Esophagus muscularis mucosa (tissue), 4 donors: Measurements from ENCODE around the gene WNT7A.

ENCODE experiments used
- EP300 ChIP-seq: sonication (generic); formaldehyde crosslinking; IDR thresholded peaks from one replicate; pipeline ENCODE4 v1.6.1; 2017; ENCODE audit warnings: antibody characterized with exemption
- POLR2A ChIP-seq: fragments of 450-650 bp; IDR thresholded peaks from one replicate; pipeline ENCODE4 v1.6.1; 2017; ENCODE audit warnings: antibody characterized with exemption, moderate library complexity, mild to moderate bottlenecking, low read depth
- POLR2AphosphoS5 ChIP-seq, 2 donors: sonication (generic); formaldehyde crosslinking; IDR thresholded peaks; one replicate each; pipeline ENCODE4 v1.6.1; 2017; ENCODE audit warnings: antibody characterized with exemption in 2 of 2
- TF ChIP-seq, protein P1 (sequence below), 3 experiments: fragments of 200-600 bp in 2 of 3; fragments of 450-650 bp in 1 of 3; sonication (generic) in 2 of 3; IDR thresholded peaks; one replicate each; pipeline ENCODE4 v1.5.1; 2017 to 2019; ENCODE audit warnings: antibody characterized with exemption in 3 of 3, mild to moderate bottlenecking in 2 of 3, moderate library complexity in 1 of 3

DNA sequence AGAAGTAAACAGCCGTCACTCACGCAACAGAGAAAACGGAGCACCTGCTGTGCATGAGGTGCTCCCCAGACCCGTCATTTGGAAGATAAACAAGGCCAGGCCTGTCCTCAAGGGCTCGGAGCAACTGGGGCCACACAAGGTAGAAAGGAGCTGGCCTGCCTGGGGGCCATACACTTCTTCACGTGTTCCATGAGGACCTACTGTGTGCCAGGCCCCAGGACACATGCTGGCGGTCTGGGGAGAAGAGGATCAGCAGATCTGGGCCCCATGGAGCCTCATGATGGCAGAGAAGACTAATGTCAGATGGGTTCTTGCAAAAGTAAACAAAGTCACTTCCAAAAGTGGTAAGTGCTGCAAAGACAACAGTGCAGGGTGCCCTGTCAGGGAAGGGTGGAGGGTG, 14.3 kb downstream of the WNT7A start:
- TF ChIP-seq EP300 (no peak), POLR2AphosphoS5 (IDR thresholded peaks at IDR 0.05) (no peak), POLR2A (no peak)
- TF ChIP-seq, protein P1, sequence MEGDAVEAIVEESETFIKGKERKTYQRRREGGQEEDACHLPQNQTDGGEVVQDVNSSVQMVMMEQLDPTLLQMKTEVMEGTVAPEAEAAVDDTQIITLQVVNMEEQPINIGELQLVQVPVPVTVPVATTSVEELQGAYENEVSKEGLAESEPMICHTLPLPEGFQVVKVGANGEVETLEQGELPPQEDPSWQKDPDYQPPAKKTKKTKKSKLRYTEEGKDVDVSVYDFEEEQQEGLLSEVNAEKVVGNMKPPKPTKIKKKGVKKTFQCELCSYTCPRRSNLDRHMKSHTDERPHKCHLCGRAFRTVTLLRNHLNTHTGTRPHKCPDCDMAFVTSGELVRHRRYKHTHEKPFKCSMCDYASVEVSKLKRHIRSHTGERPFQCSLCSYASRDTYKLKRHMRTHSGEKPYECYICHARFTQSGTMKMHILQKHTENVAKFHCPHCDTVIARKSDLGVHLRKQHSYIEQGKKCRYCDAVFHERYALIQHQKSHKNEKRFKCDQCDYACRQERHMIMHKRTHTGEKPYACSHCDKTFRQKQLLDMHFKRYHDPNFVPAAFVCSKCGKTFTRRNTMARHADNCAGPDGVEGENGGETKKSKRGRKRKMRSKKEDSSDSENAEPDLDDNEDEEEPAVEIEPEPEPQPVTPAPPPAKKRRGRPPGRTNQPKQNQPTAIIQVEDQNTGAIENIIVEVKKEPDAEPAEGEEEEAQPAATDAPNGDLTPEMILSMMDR (IDR thresholded peaks at IDR 0.05): no peak
